HEK293 (cell line): Measurements from ENCODE around the gene CKLF.

Source experiments
- EGR2 ChIP-seq: fragments of 450-650 bp; formaldehyde crosslinking; IDR thresholded peaks from 2 replicates; pipeline ENCODE4 v1.5.1; 2016; ENCODE audit warnings: low read depth, missing biosample characterization, missing genetic modification characterization
- ZBTB21 ChIP-seq: fragments of 450-650 bp; formaldehyde crosslinking; IDR thresholded peaks from 2 replicates; pipeline ENCODE4 v1.5.1; 2017; ENCODE audit warnings: missing biosample characterization, missing genetic modification characterization
- ZBTB8A ChIP-seq: fragments of 450-650 bp; formaldehyde crosslinking; IDR thresholded peaks from 2 replicates; pipeline ENCODE4 v1.5.1; 2016; ENCODE audit warnings: missing biosample characterization, missing genetic modification characterization
- ZNF133 ChIP-seq: fragments of 450-650 bp; formaldehyde crosslinking; IDR thresholded peaks from 2 replicates; pipeline ENCODE4 v1.5.1; 2016; ENCODE audit warnings: missing biosample characterization, missing genetic modification characterization
- ZNF518A ChIP-seq: fragments of 450-650 bp; formaldehyde crosslinking; conservative IDR thresholded peaks from 2 replicates; pipeline ENCODE4 v1.5.1; 2016; ENCODE audit warnings: low read depth, missing biosample characterization, missing genetic modification characterization
- ZNF600 ChIP-seq: fragments of 450-650 bp; formaldehyde crosslinking; IDR thresholded peaks from 2 replicates; pipeline ENCODE4 v1.5.1; 2016; ENCODE audit warnings: missing biosample characterization, missing genetic modification characterization
- TF ChIP-seq, protein P1 (sequence below): fragments of 450-650 bp; formaldehyde crosslinking; IDR thresholded peaks from 2 replicates; pipeline ENCODE4 v1.5.1; 2016; ENCODE audit warnings: missing biosample characterization, missing genetic modification characterization

- no peak for TF ChIP-seq ZBTB21
- no peak for TF ChIP-seq ZNF518A
- no peak for TF ChIP-seq ZNF600
- TF ChIP-seq, protein P1, sequence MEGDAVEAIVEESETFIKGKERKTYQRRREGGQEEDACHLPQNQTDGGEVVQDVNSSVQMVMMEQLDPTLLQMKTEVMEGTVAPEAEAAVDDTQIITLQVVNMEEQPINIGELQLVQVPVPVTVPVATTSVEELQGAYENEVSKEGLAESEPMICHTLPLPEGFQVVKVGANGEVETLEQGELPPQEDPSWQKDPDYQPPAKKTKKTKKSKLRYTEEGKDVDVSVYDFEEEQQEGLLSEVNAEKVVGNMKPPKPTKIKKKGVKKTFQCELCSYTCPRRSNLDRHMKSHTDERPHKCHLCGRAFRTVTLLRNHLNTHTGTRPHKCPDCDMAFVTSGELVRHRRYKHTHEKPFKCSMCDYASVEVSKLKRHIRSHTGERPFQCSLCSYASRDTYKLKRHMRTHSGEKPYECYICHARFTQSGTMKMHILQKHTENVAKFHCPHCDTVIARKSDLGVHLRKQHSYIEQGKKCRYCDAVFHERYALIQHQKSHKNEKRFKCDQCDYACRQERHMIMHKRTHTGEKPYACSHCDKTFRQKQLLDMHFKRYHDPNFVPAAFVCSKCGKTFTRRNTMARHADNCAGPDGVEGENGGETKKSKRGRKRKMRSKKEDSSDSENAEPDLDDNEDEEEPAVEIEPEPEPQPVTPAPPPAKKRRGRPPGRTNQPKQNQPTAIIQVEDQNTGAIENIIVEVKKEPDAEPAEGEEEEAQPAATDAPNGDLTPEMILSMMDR = no peak
- TF ChIP-seq EGR2 (tag by site-specific recombination) = no peak
- TF ChIP-seq ZBTB8A (tag by site-specific recombination) = no peak
- no peak for TF ChIP-seq ZNF133 (tag by site-specific recombination)
Measured at GRCh38 chr16:66578651-66579531, 26.5 kb downstream of the CKLF start, which contains the start of gene CMTM2.
